GM10248 (cell line): ENCODE measurements around the gene ZFP91.

Experiments
- CTCF ChIA-PET: fragments of 300-600 bp; sonication (Branson Sonifier 250); formaldehyde crosslinking; extraction: SDS; loops from one replicate; lab custom pipeline; 2021; ENCODE audit warnings: antibody characterized with exemption; lab: Yijun Ruan, JAX
- POLR2A ChIA-PET: fragments of 350-650 bp; sonication (Branson Sonifier 250); formaldehyde crosslinking; extraction: SDS; loops from one replicate; lab custom pipeline; 2020; ENCODE audit warnings: antibody characterized with exemption; lab: Yijun Ruan, JAX
- DNase-seq: peaks from one replicate; pipeline ENCODE4 v3.0.0; 2012; ENCODE audit errors: extremely low spot score
- TF ChIP-seq, protein P1 (sequence below): IDR thresholded peaks from 2 replicates; pipeline ENCODE4 v1.5.1; 2012; ENCODE audit warnings: mild to moderate bottlenecking, low read depth; ENCODE audit errors: extremely low read depth, missing control alignments, control extremely low read depth

ZFP91 gene

DNA sequence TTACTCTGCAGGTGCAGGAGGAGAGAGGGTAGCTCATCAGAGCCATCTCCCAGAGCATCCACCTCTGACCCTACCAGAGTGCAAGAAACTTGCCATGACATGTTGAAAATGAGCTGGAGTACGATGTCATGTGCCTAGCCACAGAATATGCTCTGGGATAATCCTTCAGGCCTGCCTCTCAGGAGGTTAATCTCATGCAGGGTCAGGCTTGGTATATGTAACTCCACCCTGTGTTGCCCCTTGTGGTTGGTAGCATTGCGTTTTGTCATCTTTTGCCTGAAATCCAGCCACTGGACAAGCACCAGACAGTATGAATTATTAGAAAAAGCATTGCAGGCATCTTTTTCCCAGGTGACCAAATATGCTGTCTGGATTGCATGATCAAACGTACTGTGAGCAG lies 79.8 kb downstream of the ZFP91 start:
- ChIA-PET CTCF (interaction anchor here (1.3 to 10.2 kb wide), 5 partner anchors 12 to 500 kb away, joined by 3 to 97 read pairs (median 3); no protein-coding TSS in a partner anchor), POLR2A (no interaction called here)
- TF ChIP-seq, protein P1, sequence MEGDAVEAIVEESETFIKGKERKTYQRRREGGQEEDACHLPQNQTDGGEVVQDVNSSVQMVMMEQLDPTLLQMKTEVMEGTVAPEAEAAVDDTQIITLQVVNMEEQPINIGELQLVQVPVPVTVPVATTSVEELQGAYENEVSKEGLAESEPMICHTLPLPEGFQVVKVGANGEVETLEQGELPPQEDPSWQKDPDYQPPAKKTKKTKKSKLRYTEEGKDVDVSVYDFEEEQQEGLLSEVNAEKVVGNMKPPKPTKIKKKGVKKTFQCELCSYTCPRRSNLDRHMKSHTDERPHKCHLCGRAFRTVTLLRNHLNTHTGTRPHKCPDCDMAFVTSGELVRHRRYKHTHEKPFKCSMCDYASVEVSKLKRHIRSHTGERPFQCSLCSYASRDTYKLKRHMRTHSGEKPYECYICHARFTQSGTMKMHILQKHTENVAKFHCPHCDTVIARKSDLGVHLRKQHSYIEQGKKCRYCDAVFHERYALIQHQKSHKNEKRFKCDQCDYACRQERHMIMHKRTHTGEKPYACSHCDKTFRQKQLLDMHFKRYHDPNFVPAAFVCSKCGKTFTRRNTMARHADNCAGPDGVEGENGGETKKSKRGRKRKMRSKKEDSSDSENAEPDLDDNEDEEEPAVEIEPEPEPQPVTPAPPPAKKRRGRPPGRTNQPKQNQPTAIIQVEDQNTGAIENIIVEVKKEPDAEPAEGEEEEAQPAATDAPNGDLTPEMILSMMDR = no peak
- no peak for DNase-seq

DNA sequence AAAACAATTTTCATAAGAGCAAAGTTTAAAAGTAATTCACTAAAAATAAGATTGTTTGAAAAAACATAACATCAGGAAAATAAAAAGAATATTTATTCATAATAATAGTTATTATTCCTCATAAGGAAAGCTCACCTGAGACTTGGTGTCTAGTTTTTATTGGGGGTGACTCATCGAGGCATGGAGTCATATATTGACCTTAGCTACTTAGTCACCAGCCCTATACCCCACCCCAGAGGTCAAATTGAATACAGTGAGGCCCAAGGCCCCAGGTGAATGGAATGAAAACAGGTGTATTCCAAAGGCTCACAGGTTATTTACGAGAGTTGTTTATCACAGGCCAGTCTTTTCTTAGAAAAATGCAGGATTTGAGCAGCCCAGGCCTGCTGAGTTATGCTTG lies 80.5 kb downstream of the ZFP91 start:
- TF ChIP-seq, protein P1 = no peak
- ChIA-PET POLR2A (no interaction called here), CTCF (interaction anchor here (10.2 kb wide), 1 partner anchor 16 kb away, joined by 97 read pairs; no protein-coding TSS in a partner anchor)
- no peak for DNase-seq

DNA sequence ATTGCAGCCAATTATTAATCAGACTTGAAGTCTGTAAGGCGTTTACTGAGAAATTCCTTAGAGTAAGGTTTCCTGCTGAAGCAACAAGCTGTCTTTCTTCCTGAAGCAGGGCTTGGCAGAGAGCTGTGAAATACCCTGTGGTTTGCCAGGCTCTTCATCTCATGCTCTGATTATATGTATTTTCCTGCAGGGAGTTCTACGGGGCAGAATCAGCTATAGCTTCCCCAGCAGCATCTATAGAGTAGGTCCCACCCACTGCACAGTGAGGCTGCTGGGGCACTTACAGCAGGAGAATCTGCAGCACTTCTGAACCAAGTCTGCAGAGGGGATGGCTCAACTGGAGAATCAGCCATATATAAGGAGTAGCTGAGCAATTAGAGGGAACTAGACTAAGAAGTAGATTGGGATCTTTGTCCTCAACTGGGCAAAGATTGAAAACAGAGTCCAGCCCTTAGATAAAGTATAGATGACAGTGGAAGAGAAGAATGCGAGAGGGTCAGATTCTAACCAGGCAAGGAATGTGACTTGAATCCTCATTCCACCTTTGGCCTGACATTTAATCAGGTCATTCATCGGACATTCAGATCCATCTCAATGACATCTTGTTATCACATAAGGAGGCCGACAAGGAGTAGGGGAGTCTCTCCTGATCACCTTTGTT lies 81.2 kb downstream of the ZFP91 start:
- DNase-seq = no peak
- POLR2A ChIA-PET = no interaction called here
- TF ChIP-seq, protein P1 = no peak
- CTCF ChIA-PET = interaction anchor here (1.3 to 10.2 kb wide), 2 partner anchors 10 to 15 kb away, joined by 3 to 97 read pairs; no protein-coding TSS in a partner anchor
